Esophagus mucosa (tissue), 1 donor: ENCODE measurements around the gene LGSN. TPM values are rescaled to one million over a fixed set of nuclear protein-coding genes. Genes with fewer than 3 reads are reported as not detected.
"Not testable (repeated sequence)": the region's sequence is repeated elsewhere in the genome, so short reads cannot be mapped to it uniquely, and the experiment has no call there.

Source experiments
- ATAC-seq: fragments of 200-7000 bp; cut with Tn5 transposase; one replicate; pipeline ENCODE4 v1.9.1; 2020
- total RNA-seq: library from RNA; stranded (reverse); gene quantifications from one replicate; pipeline ENCODE4 v1.2.4, GENCODE V29; 2023
- donor health status: DM: yes; HTN: yes; CAD: no.

The LGSN gene
- total RNA-seq, 1 donor from 2014 or later = not detected

DNA sequence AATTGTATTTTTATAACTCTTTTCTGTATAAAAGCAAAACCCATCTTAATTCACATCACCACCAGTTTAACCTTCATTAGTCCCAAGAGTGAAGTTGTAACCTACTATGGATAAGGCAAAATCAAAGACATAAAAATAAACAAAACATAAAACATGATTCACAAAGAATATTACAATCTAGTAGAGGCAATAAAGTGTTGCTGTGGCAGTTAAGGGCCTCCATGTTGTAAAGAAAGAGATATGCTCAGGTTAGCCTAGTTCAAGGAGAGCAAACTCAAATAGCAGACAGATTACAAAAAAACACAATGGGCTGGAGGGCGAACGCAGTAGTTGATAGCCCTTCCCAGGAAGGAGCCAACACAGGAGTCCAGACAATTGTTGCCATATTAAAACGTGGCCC is 13.4 kb downstream of the LGSN start:
- ATAC-seq = no peak

DNA sequence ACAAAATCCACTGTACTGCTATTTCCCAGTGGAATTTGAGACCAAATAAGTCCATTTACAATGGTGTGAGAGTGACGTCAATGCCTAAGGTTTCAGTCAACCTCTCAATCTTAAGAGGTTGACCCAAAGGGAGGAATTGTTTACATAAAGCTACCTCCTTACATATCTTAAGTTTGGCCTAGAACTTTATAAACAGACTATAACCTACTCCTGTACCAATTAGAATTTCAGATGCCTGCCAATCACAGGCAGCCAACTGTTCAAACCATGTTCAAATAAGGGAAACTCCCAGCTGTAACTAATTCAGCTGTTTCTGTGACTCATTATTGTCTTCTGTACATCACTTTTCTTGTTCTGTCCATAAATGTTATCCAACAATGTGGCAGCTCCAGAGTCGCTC is 14.5 kb downstream of the LGSN start:
- ATAC-seq = no peak

DNA sequence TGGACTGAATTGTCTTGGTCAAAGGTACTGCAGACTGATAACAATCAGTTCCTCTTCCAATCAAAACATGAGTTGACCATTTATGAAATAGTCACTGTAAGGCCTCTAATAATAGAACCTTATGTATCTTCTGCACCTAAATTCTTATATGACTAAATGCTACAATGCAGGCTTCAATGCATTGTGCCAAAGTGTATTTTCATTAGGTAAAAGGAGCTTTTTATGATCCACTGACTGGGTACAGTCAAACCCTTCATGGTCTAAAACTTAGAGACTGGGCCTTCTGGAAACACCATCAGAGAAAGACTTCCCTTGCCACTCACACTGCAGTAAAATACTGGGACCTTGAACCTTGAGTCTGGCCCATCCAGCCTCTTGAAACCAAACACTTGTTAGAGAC is 16.3 kb downstream of the LGSN start:
- ATAC-seq = no peak

DNA sequence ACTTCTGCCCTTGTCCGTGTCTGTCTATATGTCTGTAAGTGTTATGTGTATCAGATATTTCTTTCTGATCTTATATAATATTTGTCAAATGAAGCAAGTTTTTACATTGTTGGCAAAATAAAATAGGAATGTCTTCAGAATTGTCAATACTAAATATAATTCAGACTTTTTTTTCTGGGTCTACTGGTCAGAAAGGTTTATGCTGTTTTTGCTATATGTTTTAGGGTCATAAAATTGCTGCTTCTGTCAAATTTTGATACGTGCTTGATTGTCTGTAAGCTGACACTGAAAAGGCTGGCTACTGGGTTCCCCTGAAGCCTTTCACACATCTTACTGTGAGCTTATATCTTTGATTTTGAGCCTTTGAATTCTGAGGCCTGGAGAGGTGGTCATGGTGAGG is 20.1 kb downstream of the LGSN start:
- no peak for ATAC-seq

DNA sequence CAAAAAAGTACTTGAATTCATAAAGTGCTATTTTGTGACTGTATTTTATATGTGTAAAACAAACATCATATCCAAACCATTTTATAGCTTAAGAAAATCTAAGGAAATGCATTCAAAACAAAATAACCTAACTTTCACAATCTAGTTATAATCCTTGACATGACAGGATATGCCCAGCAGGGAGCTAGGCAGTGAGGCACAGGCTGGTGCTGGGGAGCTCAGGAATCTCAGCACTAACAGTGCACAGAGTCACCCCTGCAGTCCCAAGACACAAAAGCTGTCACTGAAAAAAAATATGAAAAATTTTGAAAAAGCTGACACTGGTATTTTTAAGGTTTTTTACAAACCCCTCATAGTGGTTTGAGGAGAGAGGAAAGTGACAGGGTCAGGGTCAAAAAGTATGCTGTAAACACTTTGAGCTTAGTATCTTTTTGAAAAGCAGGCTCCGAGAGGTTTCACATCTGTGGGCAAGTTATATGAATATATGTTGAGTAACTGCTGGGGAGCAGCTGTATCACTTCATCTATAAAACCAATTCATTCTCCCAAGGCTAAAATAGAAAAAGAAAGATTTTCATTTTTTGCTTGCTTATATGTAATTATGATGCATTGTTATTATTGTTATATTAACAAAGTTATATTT is 24.1 kb downstream of the LGSN start:
- ATAC-seq = no peak

DNA sequence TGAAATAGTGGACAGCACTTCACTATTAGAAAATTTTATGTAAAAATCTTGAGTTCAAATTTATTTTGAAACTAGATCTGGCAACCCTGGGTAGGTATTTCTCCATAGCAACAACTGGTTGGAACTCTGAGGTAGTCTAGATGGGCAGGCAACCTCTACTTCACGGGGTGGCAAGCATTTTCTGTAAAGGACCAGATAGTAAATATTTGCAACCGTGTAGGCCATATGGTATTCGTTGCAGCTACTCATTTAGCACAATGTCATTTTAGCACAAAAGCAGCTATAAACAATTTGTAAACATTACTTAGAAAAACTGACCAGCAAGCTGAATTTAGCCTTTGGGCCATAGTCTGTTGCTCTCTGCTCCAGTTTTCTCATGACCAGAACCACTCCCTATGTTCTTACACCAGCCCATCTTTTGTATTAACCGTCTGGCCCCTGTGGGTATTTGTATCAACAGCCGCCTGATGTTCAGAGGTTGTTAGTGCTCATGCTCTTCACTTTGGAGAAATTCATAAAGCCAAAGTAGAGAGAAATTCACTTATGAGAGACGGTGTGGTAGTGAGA is 29.2 kb downstream of the LGSN start:
- ATAC-seq = no peak

DNA sequence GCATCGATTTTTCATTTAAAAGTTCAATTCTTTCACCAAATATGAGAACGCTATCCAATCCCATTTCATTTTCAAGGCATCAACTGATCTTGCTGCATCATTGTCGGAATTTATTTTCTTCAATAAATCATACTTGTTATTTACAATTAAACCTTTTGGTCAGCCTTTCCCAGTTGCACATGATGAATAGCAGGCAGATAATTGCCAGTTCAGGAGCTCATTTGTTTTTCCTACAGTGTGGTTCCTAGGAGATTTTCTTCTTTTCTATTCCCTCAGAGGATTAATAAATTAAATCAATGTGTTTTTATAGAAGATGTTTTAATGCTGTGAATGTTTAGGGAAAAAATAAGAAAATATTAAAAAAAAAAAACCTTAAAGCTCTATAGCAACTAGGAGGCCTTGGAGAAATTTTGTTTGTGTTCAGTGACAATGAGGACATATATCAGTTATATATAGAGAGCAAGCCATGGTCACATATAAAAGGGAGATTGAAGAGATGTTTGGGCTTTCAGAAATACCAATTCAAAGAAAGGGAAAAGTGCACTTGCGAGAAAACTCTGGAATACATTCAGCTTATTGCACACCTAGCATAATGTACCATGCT is 30.4 kb downstream of the LGSN start:
- ATAC-seq = no peak

DNA sequence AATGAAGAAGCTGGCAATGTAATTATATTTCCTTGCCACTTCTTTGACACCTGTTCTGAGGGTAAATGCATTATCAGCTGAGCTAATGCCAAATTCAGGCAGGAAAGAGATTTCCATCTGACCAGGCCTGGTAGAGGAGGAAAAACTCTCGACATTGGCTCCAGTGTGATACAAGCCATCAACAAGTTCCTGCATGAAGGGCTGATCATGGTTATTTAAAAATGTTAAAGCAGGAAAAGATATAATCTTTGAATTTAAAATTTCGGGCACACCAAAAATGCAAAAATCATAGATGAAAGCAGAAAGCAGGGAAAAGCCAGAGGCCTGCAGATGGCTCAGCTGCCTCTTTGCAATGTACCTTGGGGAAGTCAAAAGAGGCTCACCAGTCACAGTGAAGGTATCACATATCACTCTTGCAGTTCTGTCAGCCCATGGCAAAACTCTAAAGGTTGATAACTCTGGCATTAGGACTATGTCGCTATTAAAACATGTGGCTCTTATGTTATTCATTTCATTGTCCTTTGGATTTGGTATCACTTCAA is 39.1 kb downstream of the LGSN start:
- no peak for ATAC-seq

DNA sequence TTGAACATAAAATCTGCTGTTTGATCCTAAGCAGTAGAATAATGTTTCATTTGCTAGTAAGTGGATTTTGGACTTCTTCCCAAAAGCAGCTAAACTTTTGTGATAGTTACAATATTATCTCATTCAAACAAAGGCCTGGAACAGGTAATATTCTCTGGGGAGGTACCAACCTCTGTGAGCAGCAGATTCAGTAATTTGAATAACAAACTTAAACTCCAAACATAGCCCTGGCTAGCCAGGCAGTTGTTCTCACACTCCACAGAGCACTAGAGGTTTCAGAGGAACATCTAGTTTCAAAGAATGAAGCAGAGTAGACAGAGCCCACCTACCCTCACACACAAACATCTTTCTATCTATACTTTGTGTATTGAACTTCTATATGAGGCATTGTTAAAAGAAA is 40.9 kb downstream of the LGSN start:
- ATAC-seq = no peak

DNA sequence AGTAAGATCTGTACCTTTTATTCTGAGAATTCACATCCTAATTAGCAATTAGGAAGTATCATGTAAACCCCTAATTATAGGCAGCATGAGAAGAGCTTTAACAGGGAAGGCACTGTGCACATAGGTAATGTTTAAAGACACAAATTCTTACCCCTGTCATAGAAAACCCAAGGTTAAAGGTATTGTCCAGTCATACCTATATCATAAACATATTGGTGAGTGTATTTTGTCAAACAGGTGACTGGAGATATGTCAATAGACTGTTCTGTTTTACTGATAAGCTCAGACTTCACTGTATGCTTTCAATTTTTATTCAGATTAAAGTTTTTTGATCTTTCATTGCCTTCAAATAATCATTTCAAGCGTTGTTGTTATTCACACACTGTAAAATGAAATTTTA is 43.8 kb downstream of the LGSN start:
- no peak for ATAC-seq

DNA sequence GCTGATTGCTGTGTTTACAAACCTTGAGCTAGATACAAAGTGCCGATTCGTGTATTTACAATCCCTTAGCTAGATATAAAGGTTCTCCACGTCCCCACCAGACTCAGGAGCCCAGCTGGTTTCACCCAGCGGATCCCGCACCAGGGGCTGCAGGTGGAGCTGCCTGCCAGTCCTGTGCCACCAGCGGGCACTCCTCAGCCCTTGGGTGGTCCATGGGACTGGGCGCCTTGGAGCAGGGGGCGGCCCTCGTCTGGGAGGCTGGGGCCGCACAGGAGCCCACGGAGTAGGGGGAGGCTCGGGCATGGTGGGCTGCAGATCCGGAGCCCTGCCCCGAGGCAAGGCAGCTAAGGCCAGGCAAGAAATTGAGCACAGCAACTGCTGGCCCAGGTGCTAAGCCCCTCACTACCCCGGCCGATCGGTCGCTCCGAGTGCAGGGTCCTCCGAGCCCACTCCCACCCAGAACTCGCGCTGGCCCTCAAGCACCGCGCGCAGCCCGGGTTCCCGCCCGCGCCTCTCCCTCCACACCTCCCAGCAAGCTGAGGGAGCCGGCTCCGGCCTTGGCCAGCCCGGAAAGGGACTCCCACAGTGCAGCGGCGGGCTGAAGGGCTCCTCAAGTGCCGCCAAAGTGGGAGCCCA is 44.9 kb downstream of the LGSN start:
- ATAC-seq = not testable (repeated sequence)

DNA sequence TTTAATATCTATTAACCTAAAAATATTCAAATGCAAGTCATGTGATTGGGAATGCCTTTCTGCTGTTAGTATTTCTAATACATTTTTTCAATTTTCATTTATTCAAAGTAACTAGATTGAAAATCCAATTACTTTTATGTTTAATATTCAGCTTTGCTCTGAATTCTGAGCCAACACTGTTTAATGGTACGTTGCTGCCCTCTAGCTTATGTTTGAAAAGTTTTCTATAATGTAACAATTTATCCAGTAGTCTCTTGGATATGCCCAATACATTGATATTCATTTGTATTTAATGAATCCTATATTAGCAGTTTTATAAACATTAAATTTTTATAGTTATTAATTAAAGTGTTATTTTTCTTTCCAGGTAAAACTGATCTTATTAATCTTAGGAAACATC is 47.4 kb downstream of the LGSN start:
- ATAC-seq = no peak

DNA sequence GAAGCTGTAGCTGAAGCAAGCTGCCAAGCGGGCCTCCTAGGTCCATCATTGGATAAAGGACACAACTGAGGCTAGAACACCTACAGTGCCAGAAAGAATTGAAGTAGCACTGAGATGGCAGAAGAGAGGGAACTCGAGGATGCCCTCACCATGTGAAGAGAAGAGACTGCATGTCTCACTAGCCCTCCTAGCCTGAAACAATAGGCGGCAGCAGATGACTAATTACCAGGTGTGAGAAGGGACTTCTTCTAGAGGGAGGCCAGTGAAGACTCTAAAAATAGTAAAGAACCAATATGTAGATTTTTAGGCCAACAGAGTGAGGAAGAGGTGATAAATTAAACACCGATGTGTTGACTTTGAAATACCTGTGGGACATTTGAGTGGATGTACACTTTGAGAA is 50.3 kb downstream of the LGSN start:
- ATAC-seq = no peak

DNA sequence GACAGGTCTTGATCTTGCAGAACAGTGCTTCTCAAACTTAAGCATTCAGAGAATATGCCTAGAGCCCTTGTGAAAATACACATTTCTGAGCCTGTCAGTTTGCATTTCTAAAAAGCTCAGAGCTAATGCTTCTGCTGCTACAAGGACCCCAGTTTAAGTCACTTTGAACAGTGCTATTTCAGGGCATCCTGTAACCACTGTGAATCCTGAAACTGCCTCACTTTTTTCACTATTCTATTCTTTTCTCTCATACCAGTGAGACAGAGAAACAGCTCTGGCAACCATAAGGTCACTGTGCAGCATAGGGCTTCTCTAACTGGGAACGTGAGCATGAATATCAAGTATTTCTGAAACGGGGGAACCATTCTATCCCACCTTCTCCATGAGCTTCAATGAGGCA is 51.2 kb downstream of the LGSN start:
- ATAC-seq = no peak

DNA sequence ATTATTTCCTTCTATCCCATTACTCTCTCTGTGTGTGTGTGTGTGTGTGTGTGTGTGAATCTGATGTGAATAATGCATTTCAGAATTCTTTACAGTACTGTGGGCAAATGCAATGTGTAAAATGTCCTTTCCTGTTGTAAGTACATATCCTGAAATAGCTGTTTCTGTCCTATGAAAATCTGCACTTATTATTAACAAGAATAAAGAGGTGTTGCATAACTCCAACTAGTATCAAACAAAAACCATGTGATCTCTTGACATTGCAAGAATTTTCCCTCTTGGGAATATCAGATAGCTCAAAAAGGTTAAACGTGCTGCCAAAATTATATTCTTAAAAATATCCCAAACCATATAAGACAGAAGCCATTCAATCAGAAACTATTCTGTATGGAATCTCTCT is 52.0 kb downstream of the LGSN start:
- ATAC-seq = no peak

DNA sequence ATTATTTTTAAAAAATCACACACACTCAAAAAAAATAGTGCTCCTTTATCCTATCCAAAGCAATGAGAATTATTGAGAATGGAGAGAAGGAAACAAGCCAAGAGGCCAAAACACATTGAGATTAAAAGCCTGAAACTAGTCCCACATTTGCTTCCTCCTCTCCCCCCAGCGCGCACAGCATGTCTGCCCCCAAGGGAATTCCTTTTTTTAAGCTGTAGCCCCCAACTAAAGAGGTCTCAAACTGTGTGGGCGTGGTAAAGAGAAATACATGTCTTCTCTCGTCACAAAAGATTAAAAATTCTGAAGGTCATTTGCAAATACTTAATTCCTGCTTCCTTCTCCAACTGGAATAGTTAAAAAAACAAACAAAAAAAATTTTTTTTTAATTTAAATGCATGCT is 52.7 kb downstream of the LGSN start:
- ATAC-seq = no peak

DNA sequence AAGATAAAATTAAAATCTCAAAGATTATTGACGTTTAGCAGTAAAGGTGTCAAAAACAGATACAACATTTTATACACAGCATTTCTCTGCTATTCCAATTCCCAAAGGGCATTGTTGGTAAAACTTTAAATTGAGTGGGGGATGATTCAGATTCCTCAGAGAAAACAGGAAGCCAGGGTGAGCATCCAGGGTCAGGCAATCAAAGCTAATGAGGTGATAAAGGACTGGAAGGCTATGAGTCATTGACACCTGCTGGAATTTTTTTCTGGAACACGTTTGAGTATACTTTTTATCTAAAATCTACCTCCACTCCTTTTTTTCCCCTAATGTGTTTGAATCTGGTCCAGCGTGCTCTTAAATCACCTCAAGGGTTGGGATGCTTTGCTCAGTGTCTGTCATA is 56.3 kb downstream of the LGSN start:
- ATAC-seq = no peak

DNA sequence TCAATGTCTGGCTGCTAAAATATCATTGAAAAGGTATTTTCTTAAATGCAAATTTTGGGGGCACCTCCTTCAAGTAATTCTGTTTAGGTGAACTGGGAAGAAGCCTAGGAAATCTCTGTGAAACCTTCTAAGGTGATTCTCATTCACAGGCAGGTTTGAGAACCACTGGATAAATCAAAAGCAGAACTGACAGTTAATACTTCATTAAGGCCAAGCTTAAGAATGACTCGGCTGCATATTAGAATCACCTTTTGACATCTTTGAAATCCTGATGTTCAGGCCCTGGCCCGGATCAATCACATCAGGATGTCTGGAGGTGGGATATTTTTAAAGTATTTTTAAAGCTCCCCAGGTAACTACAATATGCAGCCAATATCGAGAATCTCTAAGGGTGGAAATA is 58.0 kb downstream of the LGSN start:
- ATAC-seq = no peak

DNA sequence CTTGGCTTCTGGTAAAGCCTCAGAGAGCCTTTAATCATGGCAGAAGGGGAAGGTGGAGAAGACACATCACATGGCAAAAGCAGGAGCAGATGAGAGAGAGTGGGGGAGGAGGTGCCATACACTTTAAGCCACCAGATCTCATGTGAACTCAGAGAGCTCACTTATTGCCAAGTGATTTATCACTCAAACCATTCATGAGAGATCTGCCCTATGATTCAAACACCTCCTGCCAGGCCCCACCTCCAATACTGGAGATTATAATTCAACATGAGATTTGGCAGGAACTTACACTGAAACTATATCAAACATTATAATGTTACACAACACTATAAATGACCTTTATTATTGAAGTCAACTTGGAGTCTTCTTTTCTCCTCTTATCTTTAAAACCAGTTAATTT is 60.6 kb downstream of the LGSN start:
- no peak for ATAC-seq

DNA sequence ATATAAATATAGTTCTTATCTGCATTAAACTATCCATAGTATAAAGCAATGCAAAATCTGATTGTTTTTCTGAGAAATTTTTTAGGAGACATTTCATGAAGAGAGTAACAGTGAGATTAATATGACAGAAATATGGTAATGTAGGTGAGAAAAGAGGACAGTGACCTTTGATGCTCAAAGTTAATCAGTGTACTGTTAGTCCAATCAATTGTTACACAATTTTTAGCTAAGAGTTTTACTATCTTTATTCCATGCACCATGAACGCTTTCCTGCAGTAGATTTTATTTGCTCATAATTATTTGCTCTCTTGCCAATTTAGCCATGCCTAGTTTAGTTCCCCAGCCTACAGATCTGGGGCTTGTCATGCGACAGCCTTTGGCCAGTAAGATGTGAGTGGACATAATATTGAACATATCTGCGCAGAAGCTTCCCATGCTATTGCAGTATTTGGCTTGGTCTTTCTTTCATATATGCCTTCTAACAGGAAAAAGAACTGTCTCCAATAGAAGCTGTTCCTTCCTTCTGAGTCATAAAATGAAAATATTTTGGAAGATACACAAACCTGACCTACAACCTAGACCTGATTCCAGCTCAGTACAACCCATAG is 69.8 kb downstream of the LGSN start:
- ATAC-seq = no peak

DNA sequence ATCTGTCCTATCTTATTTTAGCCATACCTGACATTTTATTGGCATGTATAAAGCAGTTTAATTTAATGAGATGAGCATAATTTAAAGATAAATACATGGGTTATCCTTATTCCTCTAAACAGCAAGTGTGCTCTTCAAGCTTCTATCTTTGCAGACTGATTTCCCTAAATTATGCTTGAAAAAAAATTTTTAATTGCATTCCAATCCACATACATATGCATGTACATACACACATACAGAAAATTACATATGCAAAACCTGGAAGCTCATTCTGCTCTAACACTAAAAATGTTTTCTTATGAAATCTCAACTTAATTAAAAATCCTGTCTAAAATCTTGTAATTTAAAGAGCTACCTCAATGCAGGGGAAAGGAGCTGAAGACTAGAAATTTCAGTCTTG is 73.2 kb downstream of the LGSN start:
- no peak for ATAC-seq

DNA sequence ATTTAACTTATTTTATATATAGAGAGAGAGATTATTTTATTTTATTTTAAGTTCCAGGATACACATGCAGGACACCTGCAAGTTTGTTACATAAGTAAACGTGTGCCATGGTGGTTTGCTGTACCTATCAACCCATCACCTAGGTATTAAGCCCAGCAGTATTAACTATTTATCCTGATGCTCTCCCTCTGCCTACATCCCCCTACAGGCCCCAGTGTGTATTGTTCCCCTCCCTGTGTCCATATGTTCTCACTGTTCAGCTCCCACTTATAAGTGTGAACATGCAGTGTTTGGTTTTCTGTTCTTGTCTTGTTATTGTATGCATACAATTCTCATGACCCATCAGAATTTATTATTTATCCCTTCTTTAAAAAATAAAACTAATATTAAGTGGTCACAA is 73.9 kb downstream of the LGSN start:
- no peak for ATAC-seq

DNA sequence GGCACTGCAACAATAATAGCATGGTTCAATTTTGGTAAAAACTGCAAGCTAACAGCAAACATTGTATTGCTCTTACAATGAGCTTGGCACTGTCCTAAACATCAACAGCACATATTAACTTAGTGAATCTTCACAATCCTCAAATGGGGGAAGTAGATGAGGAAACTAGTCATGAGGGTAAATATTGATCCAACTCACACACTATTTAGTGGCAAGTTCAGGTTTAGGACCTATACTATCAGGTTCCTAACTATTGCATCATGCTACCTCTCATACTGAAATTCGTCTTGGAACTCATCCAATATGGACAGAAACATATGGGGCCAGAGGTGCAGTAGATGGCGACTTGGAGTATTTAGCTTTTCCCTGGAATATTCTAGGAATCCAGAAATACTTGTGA is 74.4 kb downstream of the LGSN start:
- no peak for ATAC-seq

DNA sequence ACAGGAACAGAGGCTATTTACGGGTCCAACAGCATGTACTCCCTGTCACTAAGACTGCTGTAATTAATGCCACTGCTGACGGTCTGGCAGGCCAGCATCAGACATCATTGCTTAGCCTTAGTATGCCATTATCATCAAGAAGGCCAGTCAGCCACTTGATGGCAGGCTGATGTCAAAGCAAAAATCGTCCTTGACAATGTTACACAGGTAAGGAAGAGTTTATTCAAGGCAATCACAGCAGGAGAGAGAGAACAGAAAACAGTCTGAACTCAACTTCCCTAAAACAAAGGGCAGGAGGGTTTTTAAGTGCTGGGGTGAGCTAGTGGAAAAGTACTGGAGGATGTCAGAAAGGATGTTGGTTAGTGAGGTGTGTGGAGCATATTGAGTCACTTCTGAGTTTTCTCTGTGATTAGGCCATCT is 83.4 kb downstream of the LGSN start:
- ATAC-seq = no peak
